GM21360 (cell line): ENCODE results near the gene ALG12.
"Not testable (repeated sequence)": the region's sequence is repeated elsewhere in the genome, so short reads cannot be mapped to it uniquely, and the experiment has no call there.

Source experiments
- ATAC-seq: cut with Tn5 transposase; IDR thresholded peaks from one replicate; pipeline ENCODE4 v1.9.1; 2021; ENCODE audit warnings: mild to moderate bottlenecking, moderate library complexity; ENCODE audit not compliant: unreplicated experiment

Gene ALG12

DNA sequence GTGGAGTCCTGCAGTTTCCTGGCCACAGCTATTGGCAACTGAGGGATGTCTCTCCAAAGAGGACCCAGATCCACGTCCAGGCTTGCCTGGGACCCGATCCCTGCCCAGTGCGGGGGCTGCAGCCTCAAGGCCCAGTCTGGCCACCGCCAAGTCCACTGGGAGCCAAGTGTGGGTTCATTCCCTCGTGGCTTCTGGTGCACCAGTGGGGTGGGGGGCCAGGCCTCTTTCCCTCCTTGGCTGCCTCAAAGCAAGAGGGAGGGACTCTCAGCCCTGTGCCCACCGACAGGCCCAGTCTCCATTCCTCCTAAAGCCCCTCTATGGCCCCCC is 29.0 kb upstream of the ALG12 start:
- no peak for ATAC-seq

DNA sequence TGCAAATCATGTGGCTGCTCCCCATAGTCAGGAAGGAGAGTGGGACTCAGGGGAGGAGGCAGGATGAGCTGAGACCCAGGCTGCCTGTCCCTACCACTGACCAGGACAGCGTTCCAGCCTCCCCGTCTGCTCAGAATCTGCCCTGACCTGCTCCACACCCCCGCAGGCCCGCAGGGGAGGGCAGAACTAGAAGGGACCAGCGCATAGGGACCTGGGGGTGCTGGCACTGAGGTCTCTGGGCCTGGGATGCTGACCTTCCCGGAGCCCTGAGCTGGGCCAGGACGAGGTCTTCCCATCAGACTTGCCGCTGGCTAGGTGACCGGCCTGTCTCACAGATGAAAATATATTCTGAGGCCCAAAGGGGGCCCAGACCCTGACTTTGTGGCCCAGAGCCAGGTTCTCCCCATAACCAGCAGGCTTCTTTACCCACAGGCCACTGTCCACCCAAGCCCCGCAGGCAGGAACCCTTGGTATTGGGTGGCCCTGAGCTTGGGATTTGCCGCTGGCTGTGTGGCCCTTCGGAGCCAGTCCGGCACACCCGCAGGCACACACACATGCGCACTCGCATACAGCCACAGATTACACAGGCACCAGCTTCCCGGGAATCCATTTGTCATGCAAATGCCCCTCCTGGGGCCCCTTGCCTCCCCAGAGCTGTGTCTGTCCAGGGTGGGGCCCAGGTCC is 28.5 kb upstream of the ALG12 start:
- ATAC-seq: no peak

DNA sequence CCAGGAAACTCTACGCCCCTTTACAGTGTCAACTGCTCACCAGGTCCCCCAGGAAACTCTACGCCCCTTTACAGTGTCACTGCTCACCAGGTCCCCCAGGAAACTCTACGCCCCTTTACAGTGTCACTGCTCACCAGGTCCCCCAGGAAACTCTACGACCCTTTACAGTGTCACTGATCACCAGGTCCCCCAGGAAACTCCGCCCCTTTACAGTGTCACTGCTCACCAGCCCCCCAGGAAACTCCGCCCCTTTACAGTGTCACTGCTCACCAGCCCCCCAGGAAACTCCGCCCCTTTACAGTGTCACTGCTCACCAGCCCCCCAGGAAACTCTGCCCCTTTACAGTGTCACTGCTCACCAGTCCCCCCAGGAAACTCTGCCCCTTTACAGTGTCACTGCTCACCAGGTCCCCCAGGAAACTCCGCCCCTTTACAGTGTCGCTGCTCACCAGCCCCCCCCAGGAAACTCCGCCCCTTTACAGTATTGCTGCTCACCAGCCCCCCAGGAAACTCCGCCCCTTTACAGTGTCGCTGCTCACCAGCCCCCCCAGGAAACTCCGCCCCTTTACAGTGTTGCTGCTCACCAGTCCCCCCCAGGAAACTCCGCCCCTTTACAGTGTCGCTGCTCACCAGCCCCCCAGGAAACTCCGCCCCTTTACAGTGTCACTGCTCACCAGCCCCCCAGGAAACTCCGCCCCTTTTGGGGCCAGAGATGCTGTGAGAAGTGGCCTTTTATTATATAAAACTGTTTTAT is 27.0 kb upstream of the ALG12 start:
- ATAC-seq: not testable (repeated sequence)

DNA sequence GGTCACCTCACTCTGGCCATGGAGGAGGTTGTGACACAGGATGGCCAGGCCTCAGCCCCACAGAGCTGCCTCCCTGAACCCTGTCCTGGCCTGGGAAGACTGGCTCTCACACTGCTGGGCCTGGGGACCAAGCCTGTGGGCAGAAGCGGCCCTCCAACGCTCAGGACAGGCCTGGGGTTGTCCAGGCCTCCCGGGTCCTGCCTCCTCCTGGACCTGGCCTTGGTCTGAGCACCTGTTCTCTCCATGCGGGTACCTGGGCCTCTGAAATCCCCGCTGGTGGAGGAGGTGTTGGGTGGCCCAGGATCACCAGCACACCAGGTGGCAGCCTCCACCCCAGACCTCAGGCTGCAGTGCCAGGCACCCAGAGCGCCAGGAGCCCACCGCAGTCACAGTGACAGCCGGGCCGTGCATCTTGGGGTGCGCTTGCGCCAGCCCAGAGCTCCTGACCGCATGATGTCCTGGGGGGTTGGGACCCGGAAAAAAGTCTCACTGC is 26.2 kb upstream of the ALG12 start:
- ATAC-seq: no peak

DNA sequence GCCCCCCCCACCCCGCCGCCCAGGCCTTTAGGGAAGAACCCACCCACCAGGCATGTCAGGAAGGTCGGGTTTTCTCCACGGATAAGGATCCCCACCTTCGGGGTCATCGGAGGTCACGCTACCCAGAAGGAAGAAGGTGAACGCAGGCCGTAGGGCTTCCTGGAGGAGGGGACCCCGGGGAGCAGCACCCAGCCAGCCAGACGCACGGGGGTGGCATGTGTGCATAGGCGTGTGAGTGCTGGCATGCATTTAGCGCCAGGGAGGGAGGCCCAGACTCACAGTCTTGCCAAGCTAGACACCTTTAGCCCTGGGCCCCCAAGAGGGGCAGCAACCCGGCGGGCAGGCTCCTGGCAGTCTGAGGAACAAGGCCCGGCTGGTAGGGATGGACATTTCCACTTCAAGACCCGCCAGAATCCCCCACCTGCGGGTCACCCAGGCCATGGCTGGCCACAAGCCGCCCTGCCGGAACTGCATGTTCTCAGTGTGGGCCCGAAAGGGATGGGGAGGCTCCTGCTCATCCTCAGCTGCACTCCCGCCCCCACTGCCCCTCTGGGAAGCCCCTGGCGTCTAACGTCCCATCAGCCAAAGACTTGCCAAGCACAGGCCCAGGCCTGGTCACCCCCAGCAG is 25.6 kb upstream of the ALG12 start:
- ATAC-seq: no peak

DNA sequence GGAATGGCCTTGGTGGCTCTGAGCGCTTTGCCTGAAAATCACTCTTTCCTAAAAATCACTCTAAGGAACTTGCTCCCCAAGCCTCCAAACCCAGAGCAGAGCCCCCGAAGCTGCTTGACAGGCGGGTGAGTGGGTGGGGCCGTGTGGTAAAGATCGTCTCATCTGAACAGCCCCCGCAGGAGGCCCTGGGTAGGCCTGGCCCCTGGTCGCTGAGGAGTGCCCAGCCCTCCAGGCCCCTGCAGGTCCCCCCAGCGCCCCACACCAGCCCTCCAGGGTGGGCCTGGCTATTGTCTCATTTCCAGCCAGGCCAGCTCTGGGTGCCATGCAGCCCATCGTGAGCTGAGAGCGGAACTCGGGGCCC is 25.1 kb upstream of the ALG12 start:
- no peak for ATAC-seq

DNA sequence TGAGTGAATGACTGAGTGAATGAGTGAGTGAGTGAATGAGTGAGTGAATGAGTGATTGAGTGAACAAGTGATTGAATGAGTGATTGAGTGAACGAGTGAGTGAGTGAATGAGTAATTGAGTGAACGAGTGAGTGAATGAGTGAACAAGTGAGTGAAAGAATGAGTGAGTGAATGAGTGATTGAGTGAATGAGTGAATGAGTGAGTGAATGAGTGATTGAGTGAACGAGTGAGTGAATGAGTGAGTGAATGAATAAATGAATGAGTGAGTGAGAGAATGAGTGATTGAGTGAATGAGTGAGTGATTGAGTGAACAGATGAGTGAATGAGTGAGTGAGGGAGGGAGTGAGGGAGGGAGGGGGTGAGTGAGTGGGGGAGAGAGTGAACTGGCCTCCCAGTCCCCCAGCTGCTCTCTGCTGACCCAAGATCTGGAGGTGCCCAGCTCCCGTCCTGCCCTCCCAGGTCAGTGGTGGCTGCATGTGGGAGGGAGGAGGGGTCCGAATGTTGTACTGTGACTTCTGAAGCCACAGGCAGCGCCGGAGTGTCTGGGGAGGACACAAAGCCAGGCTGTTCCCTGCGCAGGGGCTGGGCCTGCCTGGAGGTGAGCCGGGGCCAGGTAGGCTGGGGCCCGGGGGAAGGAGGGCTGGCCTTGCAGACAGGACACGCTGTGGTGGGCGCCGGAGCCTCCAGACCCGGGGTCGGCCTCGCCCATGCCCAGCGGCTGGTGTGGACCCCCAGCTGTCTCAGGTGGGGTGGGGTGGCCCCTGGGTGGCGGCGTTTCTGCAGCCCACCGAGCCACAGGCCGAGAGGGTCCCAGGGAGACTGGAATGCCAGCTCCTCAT is 24.5 kb upstream of the ALG12 start:
- no peak for ATAC-seq

DNA sequence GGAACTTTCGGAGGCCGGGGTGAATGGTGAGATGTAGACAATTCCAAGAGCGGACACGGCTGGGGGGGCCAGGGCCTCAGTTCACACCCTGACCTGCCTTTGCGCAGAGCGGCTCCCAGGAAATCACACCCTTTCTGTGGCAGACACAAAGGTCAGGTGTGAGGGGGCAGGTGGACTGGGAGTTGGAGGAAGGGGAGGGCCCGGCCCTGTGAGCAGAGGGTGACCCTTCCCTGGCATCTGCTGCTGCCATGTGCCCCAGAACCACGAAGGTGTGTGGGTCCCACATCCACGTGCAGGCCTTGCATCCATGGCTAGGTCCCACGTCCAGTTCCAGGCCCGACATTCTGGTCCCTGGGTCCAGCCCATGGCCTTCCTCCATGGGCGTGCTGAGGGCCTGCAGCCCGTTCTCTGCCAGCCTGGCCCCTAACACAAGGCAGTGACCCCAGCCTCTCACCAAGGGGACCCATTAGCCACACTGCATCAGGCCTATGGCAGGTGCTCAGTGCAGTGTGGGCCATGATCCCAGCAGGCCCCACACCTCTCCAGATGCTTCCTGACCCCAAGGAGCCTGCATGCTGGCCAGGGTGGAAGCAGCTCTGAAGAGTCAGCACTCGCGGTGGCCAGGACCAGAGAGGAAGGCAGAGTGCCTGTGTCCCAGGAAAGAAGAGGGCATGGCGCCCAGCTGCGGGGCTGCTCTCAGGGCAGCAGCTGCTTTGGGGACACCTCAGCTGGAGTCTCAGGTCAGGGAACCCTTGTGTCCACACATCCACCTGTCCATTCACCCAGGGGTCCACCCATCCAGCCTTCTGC is 23.5 kb upstream of the ALG12 start:
- ATAC-seq: no peak

DNA sequence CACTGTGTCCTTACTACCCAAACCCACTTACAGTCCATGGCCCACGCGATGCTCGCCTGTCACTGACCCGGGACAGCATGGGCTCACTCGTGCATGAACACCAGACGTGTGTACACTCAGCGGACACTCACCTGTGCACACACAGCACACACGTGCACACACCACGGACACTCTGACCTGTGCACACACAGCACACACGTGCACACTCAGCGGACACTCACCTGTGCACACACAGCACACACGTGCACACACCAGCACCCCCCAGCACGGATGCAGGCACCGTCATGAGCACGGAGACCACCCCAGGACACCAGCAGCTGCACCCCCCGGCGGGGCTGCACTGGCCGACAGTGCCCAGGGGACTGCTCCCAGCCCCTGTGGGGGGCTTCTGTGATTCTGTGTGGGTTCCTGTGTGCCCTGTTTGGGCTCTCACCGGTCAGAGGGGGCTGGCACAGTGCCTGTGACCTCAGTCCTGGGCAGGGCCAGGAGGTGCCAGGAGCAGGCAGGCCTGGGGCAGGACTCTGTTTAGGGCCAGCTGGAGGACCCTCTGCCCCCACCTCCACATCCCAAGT is 20.4 kb upstream of the ALG12 start:
- no peak for ATAC-seq

DNA sequence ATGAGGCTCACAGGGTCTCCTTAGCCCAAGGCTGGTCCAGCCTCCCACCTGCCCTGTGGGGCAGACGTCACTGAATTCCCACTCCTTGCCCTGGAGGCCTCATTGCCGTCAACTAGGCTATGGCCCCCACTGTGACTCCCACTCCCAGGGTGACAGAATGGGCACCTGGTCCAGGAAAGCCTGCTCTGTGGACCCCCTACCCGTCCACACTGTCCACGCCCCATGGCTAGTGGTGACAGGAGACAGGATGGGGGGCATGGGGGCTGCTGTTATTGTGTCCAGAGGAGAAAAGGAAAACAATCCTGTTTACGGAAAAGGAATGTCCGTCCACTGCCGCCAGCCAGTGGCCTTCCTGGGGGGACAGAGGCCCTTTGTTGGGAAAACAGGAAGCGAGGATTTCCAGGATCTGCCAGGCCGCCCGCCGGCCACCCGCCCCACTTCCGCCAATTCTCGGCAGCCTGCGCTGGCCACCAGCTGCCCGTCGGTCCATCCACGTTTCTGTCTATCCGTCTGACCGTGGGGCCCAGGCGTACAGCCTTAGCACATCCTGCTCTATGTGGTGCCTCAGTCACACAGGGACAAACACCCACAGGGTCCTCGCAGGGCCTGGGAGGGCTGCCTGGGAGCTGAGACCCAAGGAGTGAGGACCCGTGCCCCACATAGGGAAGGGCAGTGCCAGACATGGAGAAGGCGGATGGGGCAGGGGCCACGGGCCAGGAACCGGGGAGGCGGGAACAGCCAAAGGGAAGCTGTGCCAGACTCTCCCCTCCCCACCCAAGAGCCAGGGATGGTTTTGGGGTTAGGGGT is 19.7 kb upstream of the ALG12 start:
- ATAC-seq: no peak

DNA sequence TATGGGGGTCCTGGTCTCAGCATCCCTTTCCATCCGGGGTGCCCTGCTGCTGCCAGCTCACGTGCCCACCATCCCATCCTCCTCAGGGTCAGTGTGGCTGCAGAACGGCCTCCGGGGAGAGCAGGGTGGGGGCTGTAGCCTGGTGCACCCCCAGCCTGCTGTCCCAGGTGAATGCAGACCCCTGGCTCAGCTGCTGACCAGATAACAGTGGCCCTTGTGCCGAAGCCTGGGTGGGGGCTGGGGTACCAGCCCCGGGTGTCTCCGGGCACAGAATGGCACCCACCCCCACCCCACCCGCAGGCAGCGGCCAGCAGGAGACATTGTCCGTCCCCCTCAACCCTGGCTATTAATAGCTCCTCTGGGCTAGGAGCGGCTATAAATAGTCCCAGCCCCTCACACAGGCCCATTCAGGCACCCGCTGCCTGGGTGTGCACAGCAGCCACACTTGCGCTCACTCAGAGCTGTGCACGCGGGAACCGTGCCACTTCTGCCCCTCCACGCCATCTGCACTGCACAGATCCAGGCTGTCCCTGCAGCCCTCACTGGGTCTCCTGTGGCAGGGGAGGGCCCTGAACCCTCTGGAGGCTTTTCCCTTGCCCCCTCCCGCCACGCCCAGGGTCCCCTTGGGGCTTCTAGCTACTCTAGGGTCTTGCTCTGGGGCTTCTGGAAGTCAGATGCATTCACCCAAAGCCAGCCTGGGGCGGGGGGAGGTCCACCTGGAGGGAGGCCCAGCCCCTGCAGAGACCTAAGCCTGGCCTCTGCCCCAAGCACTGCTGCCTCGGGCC is 18.9 kb upstream of the ALG12 start:
- ATAC-seq: no peak

DNA sequence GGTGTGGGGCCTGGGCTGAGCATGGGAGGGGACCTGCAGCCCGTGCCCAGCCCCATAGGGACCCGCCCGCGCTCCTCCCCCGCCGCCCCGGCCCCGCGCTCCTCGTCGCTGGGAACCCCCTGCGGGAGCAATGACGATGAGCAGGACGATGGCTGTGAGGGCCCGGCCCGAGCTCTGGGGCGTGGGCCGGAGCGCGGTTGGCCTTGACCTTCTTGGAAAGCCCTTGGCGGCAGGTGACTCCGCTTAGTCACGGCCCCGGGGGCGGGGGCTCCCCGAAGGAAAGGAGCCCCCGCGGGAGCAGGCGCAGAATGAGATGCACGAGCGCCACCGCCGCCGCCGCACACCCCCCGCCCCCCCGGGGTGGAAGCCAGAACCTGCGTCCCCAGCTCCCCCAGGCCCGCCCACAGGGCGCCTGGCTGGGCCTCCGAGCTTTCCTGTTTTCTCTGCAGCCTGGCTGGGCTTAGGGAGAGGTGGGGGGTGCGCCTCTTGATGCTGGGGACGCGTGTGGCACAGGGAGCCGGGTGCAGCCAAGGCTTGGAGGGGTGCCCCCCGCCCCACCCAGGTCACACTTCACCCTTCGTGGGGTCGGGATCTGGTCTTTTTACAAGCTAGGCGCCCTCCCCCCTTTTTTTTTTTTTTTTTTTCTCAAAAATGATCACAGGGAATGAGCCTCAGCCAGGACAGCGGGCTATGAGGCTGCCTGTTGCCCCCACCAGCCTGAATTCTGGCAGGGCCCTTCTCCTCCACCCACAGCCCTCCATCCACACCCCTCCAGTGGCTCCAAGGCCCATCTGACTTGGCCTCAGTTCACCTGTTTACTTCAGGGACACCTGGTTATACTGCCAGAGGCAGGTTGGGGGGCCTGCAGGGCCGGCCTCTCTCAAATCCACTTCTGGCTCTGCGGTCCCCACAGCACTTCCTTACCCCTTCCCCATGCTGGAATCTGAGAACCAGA is 18.1 kb upstream of the ALG12 start:
- ATAC-seq: peak; percentile 71

DNA sequence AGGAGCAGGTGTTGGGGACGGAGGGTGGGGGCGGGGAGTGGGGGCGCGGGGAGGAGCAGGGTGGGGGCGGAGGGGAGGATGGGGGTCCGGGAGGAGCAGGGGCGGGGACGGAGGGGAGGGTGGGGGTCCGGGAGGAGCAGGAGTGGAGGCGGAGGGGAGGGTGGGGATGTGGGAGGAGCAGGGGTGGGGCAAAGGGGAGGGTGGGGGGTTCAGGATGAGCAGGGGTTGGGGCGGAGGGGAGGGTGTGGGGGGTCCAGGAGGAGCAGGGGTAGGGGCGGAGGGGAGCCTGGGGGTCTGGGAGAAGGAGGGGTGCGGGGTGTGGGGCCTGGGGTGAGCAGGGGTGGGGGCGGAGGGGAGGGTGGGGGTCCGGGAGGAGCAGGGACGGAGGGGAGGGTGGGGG is 17.3 kb upstream of the ALG12 start:
- ATAC-seq: no peak

DNA sequence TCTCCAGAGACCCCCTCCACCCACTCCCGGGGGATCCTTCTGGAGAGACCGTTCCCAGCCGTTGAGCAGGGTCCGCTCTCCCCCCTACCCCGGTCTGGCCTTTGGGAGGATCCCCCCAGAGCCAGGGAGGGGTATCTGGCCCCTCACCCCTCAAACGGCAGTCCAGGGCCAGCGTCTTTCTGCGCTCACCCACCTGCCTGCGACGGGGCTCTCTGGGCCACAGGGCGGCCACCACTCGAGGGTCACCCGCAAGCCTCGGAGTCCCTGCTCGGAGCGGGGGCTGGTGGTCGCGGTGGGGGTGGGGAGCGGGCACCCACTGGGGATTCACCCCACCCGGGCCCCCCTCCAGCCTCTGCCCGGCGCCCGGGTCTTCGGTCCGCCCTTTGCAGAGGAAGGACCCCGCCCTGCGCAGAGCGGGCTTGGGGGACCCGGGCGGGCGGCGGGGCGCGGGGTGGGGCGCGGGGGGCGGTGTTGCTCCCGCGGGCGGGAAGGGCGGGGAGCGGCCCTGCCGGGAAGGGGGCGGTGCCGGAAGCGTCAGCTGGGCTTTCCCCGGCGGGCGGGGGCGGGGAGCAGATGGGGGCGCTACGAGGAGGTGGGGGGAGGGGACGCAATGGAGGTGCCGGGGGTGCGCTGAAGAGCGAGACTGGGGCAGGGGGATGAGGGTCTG is 16.8 kb upstream of the ALG12 start:
- no peak for ATAC-seq

DNA sequence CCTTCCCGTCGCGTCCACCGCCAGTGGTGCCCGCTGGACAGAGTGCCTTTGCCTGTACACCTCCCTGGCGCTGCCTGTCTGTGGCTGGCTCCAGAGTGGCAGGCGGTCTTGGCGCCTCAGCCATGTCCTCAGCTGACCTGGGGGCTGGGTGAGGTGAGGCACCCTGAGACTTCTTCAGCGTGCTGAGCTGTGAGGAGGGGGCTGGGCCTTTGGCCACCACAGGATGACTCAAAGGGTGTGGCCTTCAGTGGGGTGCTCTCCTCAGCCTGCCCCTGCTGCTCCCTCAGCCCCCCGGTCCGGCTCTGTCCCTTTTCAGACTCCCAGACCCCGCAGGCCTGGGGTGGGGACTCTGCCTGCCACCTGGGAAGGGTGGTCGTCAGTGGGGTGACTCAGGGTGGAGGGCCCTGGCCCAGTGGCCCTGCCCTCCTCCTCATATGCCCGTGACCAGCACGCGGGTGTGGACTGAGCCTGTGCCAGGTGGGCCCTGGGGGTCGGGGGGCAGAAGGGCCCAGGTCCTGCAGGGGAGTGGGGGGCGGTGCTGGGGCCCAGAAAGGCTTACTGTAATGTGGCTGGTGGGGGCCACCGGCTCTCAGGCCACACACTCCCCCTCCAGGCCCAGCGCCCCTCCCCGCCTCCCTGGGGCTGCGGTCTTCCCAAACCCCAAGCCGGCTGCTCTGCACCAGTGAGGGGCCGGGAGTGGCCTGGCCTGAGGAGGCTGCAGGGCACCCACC is 16.1 kb upstream of the ALG12 start:
- ATAC-seq: no peak
